Panc1 (cell line): ENCODE data around the gene PPP3R1. TPM values are rescaled to one million over a fixed set of nuclear protein-coding genes. Genes with fewer than 3 reads are reported as not detected.

Experiments used
- ATAC-seq: fragments of 200-7000 bp; cut with Tn5 transposase; 2 replicates; pipeline ENCODE4 v1.9.1; 2020; ENCODE audit warnings: mild to moderate bottlenecking, moderate library complexity
- BruUV-seq: library from RNA; stranded (reverse); fragments of 400-500 nt; replicated peaks from 2 replicates; lab custom pipeline; 2021; lab: Mats Ljungman, UMichigan
- CTCF ChIA-PET: fragments of 300-600 bp; sonication (Branson Sonifier 250); formaldehyde crosslinking; loops from one replicate; lab custom pipeline; 2022; ENCODE audit warnings: antibody characterized with exemption; lab: Charles Lee
- POLR2A ChIA-PET: fragments of 300-600 bp; sonication (Branson Sonifier 250); formaldehyde crosslinking; loops from one replicate; lab custom pipeline; 2022; ENCODE audit warnings: antibody characterized with exemption; lab: Charles Lee
- DNase-seq: peaks from one replicate; pipeline ENCODE4 v3.0.0-alpha.2; 2010; ENCODE audit warnings: low read depth, low spot score
- H3K27ac ChIP-seq: 2 replicates; pipeline ENCODE4 v1.5.1; 2011; ENCODE audit warnings: mild to moderate bottlenecking, low read length, inconsistent platforms
- H3K27me3 ChIP-seq: fragments of 200-500 bp; sonication (Bioruptor generic); 2 replicates; pipeline ENCODE4 v1.6.0; 2014; ENCODE audit warnings: low read length, inconsistent platforms; ENCODE audit not compliant: control insufficient read depth, insufficient read depth
- H3K36me3 ChIP-seq: fragments of 200-500 bp; sonication (Bioruptor generic); 2 replicates; pipeline ENCODE4 v1.5.1; 2014; ENCODE audit warnings: inconsistent platforms, mild to moderate bottlenecking, low read length, moderate library complexity; ENCODE audit not compliant: control insufficient read depth, insufficient read depth
- H3K4me1 ChIP-seq: 2 replicates; pipeline ENCODE4 v1.5.1; 2011; ENCODE audit warnings: inconsistent platforms, mild to moderate bottlenecking, low read length, moderate library complexity; ENCODE audit not compliant: control insufficient read depth, insufficient read depth
- H3K4me3 ChIP-seq, 2 experiments: 2 replicates each; pipeline ENCODE4 v1.5.1; 2011 to 2012; ENCODE audit warnings: low read depth in 2 of 2, low read length in 2 of 2, mild to moderate bottlenecking in 2 of 2, inconsistent platforms in 1 of 2, moderate library complexity in 1 of 2
- H3K9me3 ChIP-seq: fragments of 200-500 bp; sonication (Bioruptor generic); 2 replicates; pipeline ENCODE4 v1.5.1; 2014; ENCODE audit warnings: low read depth, mild to moderate bottlenecking, inconsistent platforms, low read length, moderate library complexity; ENCODE audit not compliant: control insufficient read depth, insufficient read depth
- CTCF ChIP-seq: fragments of 450-650 bp; IDR thresholded peaks from 2 replicates; pipeline ENCODE4 v1.5.1; 2017; ENCODE audit warnings: mild to moderate bottlenecking
- POLR2AphosphoS5 ChIP-seq: IDR thresholded peaks from 2 replicates; pipeline ENCODE4 v1.6.1; 2012; ENCODE audit warnings: mild to moderate bottlenecking, low read depth, low read length, moderate library complexity
- SIN3A ChIP-seq: IDR thresholded peaks from 2 replicates; pipeline ENCODE4 v1.6.1; 2012; ENCODE audit warnings: low read depth, mild to moderate bottlenecking, low read length, moderate library complexity, borderline replicate concordance; ENCODE audit not compliant: insufficient read depth
- TCF7L2 ChIP-seq: IDR thresholded peaks from 2 replicates; pipeline ENCODE4 v1.6.1; 2011; ENCODE audit warnings: mild to moderate bottlenecking, low read depth, low read length, inconsistent platforms
- in situ Hi-C: cut with HindIII; loops from 2 replicates; pipeline ENCODE4 v1.10.0; 2016; ENCODE audit warnings: low sequenced_read_pairs, low pct_unique_long_range_greater_than_20kb
- intact Hi-C: fragments of 100-400 bp; cut with micrococcal nuclease; formaldehyde crosslinking; loops from one replicate; pipeline ENCODE4 v1.10.0; 2022; ENCODE audit not compliant: unreplicated experiment
- total RNA-seq: library from RNA; stranded (reverse); gene quantifications from one replicate; pipeline ENCODE4 v1.2.1, GENCODE V29; 2021; ENCODE audit not compliant: unreplicated experiment
- TF ChIP-seq, protein P1 (sequence below), 2 experiments: IDR thresholded peaks; 2 replicates each; pipeline ENCODE4 v1.6.1; 2011 to 2012; ENCODE audit warnings: low read depth in 2 of 2, control low read depth in 1 of 2, low read length in 1 of 2, mild to moderate bottlenecking in 1 of 2, moderate library complexity in 1 of 2; ENCODE audit not compliant: insufficient read depth in 1 of 2

Gene PPP3R1
- total RNA-seq, 1 experiment from 2014 or later: 77.9 TPM

- TSS peak; percentile 8 for BruUV-seq
- DNase-seq (no peak), ATAC-seq (no peak)
- H3K27me3 ChIP-seq: no peaks in the 10 kb centered on the region
- intact Hi-C loops: no loop called here
- H3K4me1 ChIP-seq: peaks cover 12% of the 10 kb centered on the region; the same call in 1 of the 2 replicates
- in situ Hi-C loops: no loop called here
- H3K4me3 ChIP-seq: no peak overlapping the region
- H3K36me3 ChIP-seq: no peaks in the 10 kb centered on the region; the same call in 1 of the 2 replicates
- ChIA-PET CTCF (no interaction called here), POLR2A (interaction anchor here (0.7 kb wide), 1 partner anchor 23 kb away, joined by 3 read pairs; no protein-coding TSS in a partner anchor)
- TF ChIP-seq SIN3A: no peak
- TF ChIP-seq CTCF: no peak
- TF ChIP-seq, protein P1, sequence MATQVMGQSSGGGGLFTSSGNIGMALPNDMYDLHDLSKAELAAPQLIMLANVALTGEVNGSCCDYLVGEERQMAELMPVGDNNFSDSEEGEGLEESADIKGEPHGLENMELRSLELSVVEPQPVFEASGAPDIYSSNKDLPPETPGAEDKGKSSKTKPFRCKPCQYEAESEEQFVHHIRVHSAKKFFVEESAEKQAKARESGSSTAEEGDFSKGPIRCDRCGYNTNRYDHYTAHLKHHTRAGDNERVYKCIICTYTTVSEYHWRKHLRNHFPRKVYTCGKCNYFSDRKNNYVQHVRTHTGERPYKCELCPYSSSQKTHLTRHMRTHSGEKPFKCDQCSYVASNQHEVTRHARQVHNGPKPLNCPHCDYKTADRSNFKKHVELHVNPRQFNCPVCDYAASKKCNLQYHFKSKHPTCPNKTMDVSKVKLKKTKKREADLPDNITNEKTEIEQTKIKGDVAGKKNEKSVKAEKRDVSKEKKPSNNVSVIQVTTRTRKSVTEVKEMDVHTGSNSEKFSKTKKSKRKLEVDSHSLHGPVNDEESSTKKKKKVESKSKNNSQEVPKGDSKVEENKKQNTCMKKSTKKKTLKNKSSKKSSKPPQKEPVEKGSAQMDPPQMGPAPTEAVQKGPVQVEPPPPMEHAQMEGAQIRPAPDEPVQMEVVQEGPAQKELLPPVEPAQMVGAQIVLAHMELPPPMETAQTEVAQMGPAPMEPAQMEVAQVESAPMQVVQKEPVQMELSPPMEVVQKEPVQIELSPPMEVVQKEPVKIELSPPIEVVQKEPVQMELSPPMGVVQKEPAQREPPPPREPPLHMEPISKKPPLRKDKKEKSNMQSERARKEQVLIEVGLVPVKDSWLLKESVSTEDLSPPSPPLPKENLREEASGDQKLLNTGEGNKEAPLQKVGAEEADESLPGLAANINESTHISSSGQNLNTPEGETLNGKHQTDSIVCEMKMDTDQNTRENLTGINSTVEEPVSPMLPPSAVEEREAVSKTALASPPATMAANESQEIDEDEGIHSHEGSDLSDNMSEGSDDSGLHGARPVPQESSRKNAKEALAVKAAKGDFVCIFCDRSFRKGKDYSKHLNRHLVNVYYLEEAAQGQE (IDR thresholded peaks at IDR 0.05; ENCODE audit: insufficient read depth in 1 of 2, low read depth in 2 of 2, low read length in 1 of 2): no peak
- TF ChIP-seq TCF7L2: no peak
- no peak for TF ChIP-seq POLR2AphosphoS5
- no peak overlapping the region for H3K27ac ChIP-seq
- no peaks in the 10 kb centered on the region for H3K9me3 ChIP-seq
Measured at GRCh38 chr2:68231061-68231372, 21.3 kb downstream of the PPP3R1 start.

DNA sequence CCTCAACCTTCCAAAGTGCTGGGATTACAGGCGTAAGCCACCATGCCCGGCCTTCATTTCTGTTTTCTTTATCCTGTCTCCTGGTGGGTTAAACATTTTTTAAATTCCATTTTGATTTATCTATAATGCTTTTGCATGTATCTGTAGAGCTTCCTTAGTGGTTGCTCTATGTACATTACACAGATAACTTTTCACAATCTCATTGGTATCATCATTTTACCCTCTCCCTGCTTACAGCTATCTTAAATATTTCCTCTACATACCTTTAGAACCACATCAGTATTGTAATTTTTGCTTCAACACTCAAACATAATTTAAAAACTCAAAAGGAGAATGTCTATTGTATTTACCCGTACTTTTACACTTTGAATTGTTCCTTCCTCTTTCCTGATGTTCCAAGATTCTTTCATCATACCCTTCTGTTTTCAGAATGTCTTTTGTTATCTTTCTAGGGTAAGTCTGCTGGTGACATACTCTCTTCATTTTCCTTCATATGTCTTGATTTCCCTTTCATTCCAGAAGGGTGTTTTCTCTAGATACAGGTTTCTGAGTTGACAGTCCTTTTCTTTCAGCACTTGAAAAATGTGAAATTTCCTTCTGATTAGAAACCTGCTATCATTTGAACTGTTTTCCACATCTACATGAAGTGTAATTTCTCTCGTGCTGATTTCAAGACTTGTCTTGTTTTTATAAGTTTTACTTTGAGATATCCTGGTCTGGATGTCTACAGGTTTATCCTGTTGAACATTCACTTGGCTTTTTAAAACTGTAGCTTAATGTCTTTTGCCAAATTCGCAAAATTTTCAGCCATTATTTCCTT is 21.9 kb downstream of the PPP3R1 start:
- BruUV-seq: no TSS peak
- Histone ChIP-seq H3K4me3 (no peak overlapping the region), H3K4me1 (peaks cover 12% of the 10 kb centered on the region), H3K36me3 (no peaks in the 10 kb centered on the region; the same call in 1 of the 2 replicates), H3K27ac (no peak overlapping the region), H3K27me3 (no peaks in the 10 kb centered on the region), H3K9me3 (no peaks in the 10 kb centered on the region)
- in situ Hi-C loops (no loop called here), intact Hi-C loops (no loop called here)
- CTCF ChIA-PET: no interaction called here
- no peak for TF ChIP-seq TCF7L2
- no peak for TF ChIP-seq POLR2AphosphoS5
- TF ChIP-seq, protein P1 (IDR thresholded peaks at IDR 0.05; ENCODE audit: insufficient read depth in 1 of 2, low read depth in 2 of 2, low read length in 1 of 2): no peak
- TF ChIP-seq CTCF: no peak
- no peak for TF ChIP-seq SIN3A
- no peak for ATAC-seq
- no peak for DNase-seq
- POLR2A ChIA-PET: interaction anchor here (0.7 kb wide), 1 partner anchor 23 kb away, joined by 3 read pairs; no protein-coding TSS in a partner anchor
